PC-3 (cell line): ENCODE results near the gene ZDHHC12. TPM values are rescaled to one million over a fixed set of nuclear protein-coding genes. Genes with fewer than 3 reads are reported as not detected.

Experiments used
- ATAC-seq: fragments of 200-7000 bp; cut with Tn5 transposase; 2 replicates; pipeline ENCODE4 v1.9.1; 2020; ENCODE audit warnings: mild to moderate bottlenecking, moderate library complexity
- BruUV-seq: library from RNA; stranded (reverse); fragments of 400-500 nt; replicated peaks from 2 replicates; lab custom pipeline; 2021; lab: Mats Ljungman, UMichigan
- CTCF ChIA-PET: fragments of 300-600 bp; sonication (Branson Sonifier 250); formaldehyde crosslinking; loops from one replicate; lab custom pipeline; 2022; ENCODE audit warnings: antibody characterized with exemption; lab: Charles Lee
- POLR2A ChIA-PET: fragments of 300-600 bp; sonication (Branson Sonifier 250); formaldehyde crosslinking; loops from one replicate; lab custom pipeline; 2022; ENCODE audit warnings: antibody characterized with exemption; ENCODE audit not compliant: unreplicated experiment; lab: Charles Lee
- DNase-seq: peaks from one replicate; pipeline ENCODE4 v3.0.0-alpha.2; 2015
- H2AFZ ChIP-seq: fragments of 300-600 bp; sonication (generic); 2 replicates; pipeline ENCODE4 v1.6.0; 2016; ENCODE audit warnings: antibody characterized with exemption, low read length
- H3F3A ChIP-seq: fragments of 300-600 bp; sonication (generic); one replicate; pipeline ENCODE4 v1.6.0; 2017; ENCODE audit warnings: antibody characterized with exemption, low read length, control low read depth, mild to moderate bottlenecking; ENCODE audit not compliant: unreplicated experiment
- H3K27ac ChIP-seq: fragments of 300-600 bp; sonication (generic); 2 replicates; pipeline ENCODE4 v1.5.1; 2016; ENCODE audit warnings: mild to moderate bottlenecking, low read length
- H3K27me3 ChIP-seq: fragments of 300-600 bp; sonication (generic); 2 replicates; pipeline ENCODE4 v1.6.1; 2016; ENCODE audit warnings: low read length, mixed read lengths
- H3K36me3 ChIP-seq: fragments of 300-600 bp; sonication (generic); 2 replicates; pipeline ENCODE4 v1.6.1; 2016; ENCODE audit warnings: low read depth, mixed run types, low read length, mixed read lengths
- H3K4me1 ChIP-seq: fragments of 300-600 bp; sonication (generic); 2 replicates; pipeline ENCODE4 v1.5.1; 2016; ENCODE audit warnings: low read length; ENCODE audit not compliant: insufficient read depth
- H3K4me2 ChIP-seq: fragments of 300-600 bp; sonication (generic); 2 replicates; pipeline ENCODE4 v1.6.0; 2016; ENCODE audit warnings: low read length
- H3K4me3 ChIP-seq: fragments of 300-600 bp; sonication (generic); 2 replicates; pipeline ENCODE4 v1.5.1; 2016; ENCODE audit warnings: mild to moderate bottlenecking, low read length, mixed read lengths
- H3K79me2 ChIP-seq: fragments of 300-600 bp; sonication (generic); 2 replicates; pipeline ENCODE4 v1.6.1; 2017; ENCODE audit warnings: low read length, mixed read lengths
- H3K9ac ChIP-seq: fragments of 300-600 bp; sonication (generic); 2 replicates; pipeline ENCODE4 v1.6.0; 2016; ENCODE audit warnings: mild to moderate bottlenecking, low read length
- H3K9me2 ChIP-seq: fragments of 300-600 bp; sonication (generic); replicated peaks from 2 replicates; pipeline ENCODE4 v1.6.1; 2016; ENCODE audit warnings: mixed run types, low read length, mixed read lengths
- H3K9me3 ChIP-seq: fragments of 300-600 bp; sonication (generic); 2 replicates; pipeline ENCODE4 v1.6.1; 2016; ENCODE audit warnings: low read length, mixed read lengths
- H4K20me1 ChIP-seq: fragments of 300-600 bp; sonication (generic); 2 replicates; pipeline ENCODE4 v1.6.1; 2016; ENCODE audit warnings: low read length, mixed read lengths
- EZH2 ChIP-seq: fragments of 300-600 bp; sonication (generic); IDR thresholded peaks from one replicate; pipeline ENCODE4 v1.6.1; 2017; ENCODE audit warnings: antibody characterized with exemption, mild to moderate bottlenecking, low read length; ENCODE audit not compliant: unreplicated experiment
- EZH2phosphoT487 ChIP-seq: fragments of 300-600 bp; sonication (generic); IDR thresholded peaks from 2 replicates; pipeline ENCODE4 v1.6.1; 2018; ENCODE audit warnings: mild to moderate bottlenecking, antibody characterized with exemption, low read length, borderline replicate concordance
- intact Hi-C: fragments of 100-400 bp; cut with micrococcal nuclease; formaldehyde crosslinking; loops from 2 replicates; pipeline ENCODE4 v1.9.0; 2023
- total RNA-seq: library from RNA; depleted of rRNA; stranded (reverse); fragments of >200 nt; gene quantifications from 2 replicates; pipeline ENCODE4 v1.2.3, GENCODE V29; 2014
- TF ChIP-seq, protein P1 (sequence below): fragments of 300-600 bp; sonication (generic); conservative IDR thresholded peaks from 2 replicates; pipeline ENCODE4 v1.5.1; 2017; ENCODE audit warnings: antibody characterized with exemption, low read depth, mild to moderate bottlenecking, low read length

The ZDHHC12 gene
- total RNA-seq, 1 experiment from 2014 or later: 86.1 TPM

DNA sequence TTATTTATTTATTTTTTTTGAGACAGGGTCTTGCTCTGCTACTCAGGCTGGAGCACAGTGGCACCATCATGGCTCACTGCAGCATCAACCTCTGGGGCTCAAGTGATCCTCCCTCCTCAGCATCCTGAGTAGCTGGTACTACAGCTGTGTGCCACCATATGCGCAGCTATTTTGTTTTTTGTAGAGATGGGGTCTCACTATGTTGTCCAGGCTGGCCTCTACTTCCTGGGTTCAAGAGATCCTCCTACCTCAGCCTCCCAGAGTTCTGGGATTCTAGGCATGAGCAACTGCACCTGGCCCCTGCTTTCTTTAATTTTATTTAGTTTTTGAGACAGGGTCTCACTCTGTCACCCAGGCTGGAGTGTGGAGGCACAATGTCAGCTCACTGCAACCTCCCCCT lies 19.5 kb upstream of the ZDHHC12 start:
- DNase-seq: no peak
- POLR2A ChIA-PET: no interaction called here
- Histone ChIP-seq H3K9me2 (no peaks in the 10 kb centered on the region), H3K27me3 (no peaks in the 10 kb centered on the region), H3K4me2 (no peak overlapping the region), H3K9ac (no peak overlapping the region), H3K9me3 (no peaks in the 10 kb centered on the region), H3K4me3 (no peak overlapping the region), H4K20me1 (no peaks in the 10 kb centered on the region), H3K79me2 (no peaks in the 10 kb centered on the region), H3K4me1 (no peaks in the 10 kb centered on the region), H3F3A (no peaks in the 10 kb centered on the region), H3K27ac (no peak overlapping the region), H2AFZ (no peak overlapping the region), H3K36me3 (no peaks in the 10 kb centered on the region)
- no peak for ATAC-seq
- intact Hi-C loops: no loop called here
- no TSS peak for BruUV-seq
- CTCF ChIA-PET: no interaction called here
- TF ChIP-seq EZH2 (no peak), EZH2phosphoT487 (no peak)
- TF ChIP-seq, protein P1, sequence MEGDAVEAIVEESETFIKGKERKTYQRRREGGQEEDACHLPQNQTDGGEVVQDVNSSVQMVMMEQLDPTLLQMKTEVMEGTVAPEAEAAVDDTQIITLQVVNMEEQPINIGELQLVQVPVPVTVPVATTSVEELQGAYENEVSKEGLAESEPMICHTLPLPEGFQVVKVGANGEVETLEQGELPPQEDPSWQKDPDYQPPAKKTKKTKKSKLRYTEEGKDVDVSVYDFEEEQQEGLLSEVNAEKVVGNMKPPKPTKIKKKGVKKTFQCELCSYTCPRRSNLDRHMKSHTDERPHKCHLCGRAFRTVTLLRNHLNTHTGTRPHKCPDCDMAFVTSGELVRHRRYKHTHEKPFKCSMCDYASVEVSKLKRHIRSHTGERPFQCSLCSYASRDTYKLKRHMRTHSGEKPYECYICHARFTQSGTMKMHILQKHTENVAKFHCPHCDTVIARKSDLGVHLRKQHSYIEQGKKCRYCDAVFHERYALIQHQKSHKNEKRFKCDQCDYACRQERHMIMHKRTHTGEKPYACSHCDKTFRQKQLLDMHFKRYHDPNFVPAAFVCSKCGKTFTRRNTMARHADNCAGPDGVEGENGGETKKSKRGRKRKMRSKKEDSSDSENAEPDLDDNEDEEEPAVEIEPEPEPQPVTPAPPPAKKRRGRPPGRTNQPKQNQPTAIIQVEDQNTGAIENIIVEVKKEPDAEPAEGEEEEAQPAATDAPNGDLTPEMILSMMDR: no peak

DNA sequence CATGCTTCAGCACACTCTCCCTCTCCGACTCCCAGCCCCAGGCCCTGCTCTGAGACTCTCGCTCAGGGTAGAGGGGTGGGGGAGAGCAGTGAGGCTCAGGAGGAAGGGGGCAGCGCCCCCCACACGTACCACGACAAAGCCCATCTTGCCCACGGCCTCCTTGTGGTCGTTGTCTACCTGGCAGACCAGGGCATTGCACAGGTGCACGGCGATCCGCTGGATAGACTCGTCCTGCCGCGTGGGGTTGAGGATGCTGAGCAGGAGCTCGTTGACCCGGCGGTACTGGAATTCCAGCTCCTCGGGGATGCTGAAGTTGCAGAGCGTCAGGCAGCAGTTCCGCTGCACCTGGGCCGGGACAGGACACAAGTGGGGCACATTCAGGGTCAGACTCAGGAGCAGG lies 18.5 kb upstream of the ZDHHC12 start:
- no peak overlapping the region for H3K4me2 ChIP-seq
- no peak overlapping the region for H3K27ac ChIP-seq
- H3K27me3 ChIP-seq: no peaks in the 10 kb centered on the region
- no peaks in the 10 kb centered on the region for H3K36me3 ChIP-seq
- ATAC-seq: no peak
- ChIA-PET CTCF (interaction anchor here (0.5 kb wide), 1 partner anchor 94 kb away, joined by 3 read pairs; no protein-coding TSS in a partner anchor), POLR2A (no interaction called here)
- no TSS peak for BruUV-seq
- H2AFZ ChIP-seq: no peak overlapping the region
- no peak overlapping the region for H3K4me3 ChIP-seq
- TF ChIP-seq, protein P1: no peak
- no peak for TF ChIP-seq EZH2phosphoT487
- TF ChIP-seq EZH2: no peak
- H4K20me1 ChIP-seq: no peaks in the 10 kb centered on the region
- no peak for DNase-seq
- H3F3A ChIP-seq: no peaks in the 10 kb centered on the region
- H3K9me3 ChIP-seq: no peaks in the 10 kb centered on the region
- no peak overlapping the region for H3K9ac ChIP-seq
- intact Hi-C loops: no loop called here
- H3K4me1 ChIP-seq: no peaks in the 10 kb centered on the region
- H3K9me2 ChIP-seq: no peaks in the 10 kb centered on the region
- H3K79me2 ChIP-seq: no peaks in the 10 kb centered on the region

- intact Hi-C loops: no loop called here
- no peak for ATAC-seq
- no peak overlapping the region for H3K4me3 ChIP-seq
- H3K79me2 ChIP-seq: no peaks in the 10 kb centered on the region
- no peaks in the 10 kb centered on the region for H4K20me1 ChIP-seq
- no peaks in the 10 kb centered on the region for H3K9me2 ChIP-seq
- no peaks in the 10 kb centered on the region for H3K27me3 ChIP-seq
- H3K36me3 ChIP-seq: no peaks in the 10 kb centered on the region
- CTCF ChIA-PET: no interaction called here
- no peak overlapping the region for H2AFZ ChIP-seq
- BruUV-seq: no TSS peak
- H3K4me2 ChIP-seq: no peak overlapping the region
- H3K9ac ChIP-seq: no peak overlapping the region
- no peaks in the 10 kb centered on the region for H3F3A ChIP-seq
- H3K27ac ChIP-seq: no peak overlapping the region
- TF ChIP-seq EZH2phosphoT487: no peak
- no peak for TF ChIP-seq EZH2
- TF ChIP-seq, protein P1: no peak
- POLR2A ChIA-PET: no interaction called here
- no peak for DNase-seq
- H3K9me3 ChIP-seq: no peaks in the 10 kb centered on the region
- no peaks in the 10 kb centered on the region for H3K4me1 ChIP-seq
Observed at GRCh38 chr9:128735373-128735772, 11.4 kb upstream of the ZDHHC12 start.
